RWPE2 (cell line): ENCODE measurements around the gene PPP1R14C.
A peak's percentile ranks its signal among the peaks of the same experiment; 100 is the strongest.

Source experiments
- ATAC-seq: fragments of 200-7000 bp; cut with Tn5 transposase; 3 replicates; pipeline ENCODE4 v1.9.1; 2021; ENCODE audit warnings: low read depth
- DNase-seq: peaks from one replicate; pipeline ENCODE4 v3.0.0-alpha.2; 2020; ENCODE audit warnings: low spot score
- H3K27ac ChIP-seq: fragments of 450-650 bp; 2 replicates; pipeline ENCODE4 v1.5.1; 2017; ENCODE audit warnings: mild to moderate bottlenecking; ENCODE audit not compliant: poor library complexity, severe bottlenecking
- H3K27me3 ChIP-seq: fragments of 250-450 bp; sonication (Bioruptor Pico); 2 replicates; pipeline ENCODE4 v1.5.1; 2021; ENCODE audit warnings: mild to moderate bottlenecking, moderate library complexity; ENCODE audit not compliant: insufficient read depth, poor library complexity, severe bottlenecking
- H3K36me3 ChIP-seq: fragments of 250-450 bp; sonication (Bioruptor Pico); 2 replicates; pipeline ENCODE4 v1.5.1; 2020; ENCODE audit warnings: low read depth, mild to moderate bottlenecking, moderate library complexity
- H3K4me1 ChIP-seq: fragments of 250-450 bp; sonication (Bioruptor Pico); 2 replicates; pipeline ENCODE4 v1.5.1; 2021; ENCODE audit warnings: mild to moderate bottlenecking, moderate library complexity; ENCODE audit not compliant: insufficient read depth, poor library complexity, severe bottlenecking
- H3K4me3 ChIP-seq: fragments of 250-450 bp; sonication (Bioruptor Pico); 2 replicates; pipeline ENCODE4 v1.5.1; 2021; ENCODE audit warnings: mild to moderate bottlenecking, moderate library complexity; ENCODE audit not compliant: severe bottlenecking
- H3K9me3 ChIP-seq: fragments of 250-450 bp; sonication (Bioruptor Pico); 2 replicates; pipeline ENCODE4 v1.5.1; 2021; ENCODE audit warnings: mild to moderate bottlenecking, moderate library complexity; ENCODE audit not compliant: severe bottlenecking
- TF ChIP-seq, protein P1 (sequence below): fragments of 450-650 bp; IDR thresholded peaks from one replicate; pipeline ENCODE4 v1.5.1; 2017; ENCODE audit warnings: mild to moderate bottlenecking, moderate library complexity; ENCODE audit not compliant: poor library complexity, severe bottlenecking

The PPP1R14C gene

DNA sequence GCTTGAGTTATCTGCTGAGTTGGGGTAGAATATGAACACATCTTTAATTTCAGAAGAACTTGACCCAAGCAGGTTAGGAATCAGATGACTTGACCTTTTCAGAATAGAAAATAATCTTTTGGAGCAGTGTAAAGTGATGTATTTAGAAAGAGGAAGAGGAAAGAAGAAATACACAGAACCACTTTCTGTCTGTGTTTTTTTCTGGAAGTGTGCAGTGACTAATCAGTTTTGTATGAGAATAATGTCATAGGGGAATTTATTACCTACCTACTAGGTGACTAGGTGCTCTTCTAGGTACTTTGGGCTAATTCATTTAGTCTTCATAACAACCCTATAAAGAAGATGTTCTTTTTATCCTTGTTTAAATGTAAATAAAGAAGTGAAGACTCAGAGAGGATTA, 3.0 kb downstream of the PPP1R14C start:
- Histone ChIP-seq H3K27me3 (no peaks in the 10 kb centered on the region), H3K9me3 (no peaks in the 10 kb centered on the region), H3K36me3 (0 out of 2 replicates have a peak, but pooled peaks cover 3% of the 10 kb centered on the region), H3K4me3 (peak overlapping the region; percentile 91), H3K4me1 (peaks cover 35% of the 10 kb centered on the region), H3K27ac (peak overlapping the region; percentile 88)
- DNase-seq (no peak), ATAC-seq (peak; percentile 35; the same call in 2 of the 3 replicates)
- TF ChIP-seq, protein P1, sequence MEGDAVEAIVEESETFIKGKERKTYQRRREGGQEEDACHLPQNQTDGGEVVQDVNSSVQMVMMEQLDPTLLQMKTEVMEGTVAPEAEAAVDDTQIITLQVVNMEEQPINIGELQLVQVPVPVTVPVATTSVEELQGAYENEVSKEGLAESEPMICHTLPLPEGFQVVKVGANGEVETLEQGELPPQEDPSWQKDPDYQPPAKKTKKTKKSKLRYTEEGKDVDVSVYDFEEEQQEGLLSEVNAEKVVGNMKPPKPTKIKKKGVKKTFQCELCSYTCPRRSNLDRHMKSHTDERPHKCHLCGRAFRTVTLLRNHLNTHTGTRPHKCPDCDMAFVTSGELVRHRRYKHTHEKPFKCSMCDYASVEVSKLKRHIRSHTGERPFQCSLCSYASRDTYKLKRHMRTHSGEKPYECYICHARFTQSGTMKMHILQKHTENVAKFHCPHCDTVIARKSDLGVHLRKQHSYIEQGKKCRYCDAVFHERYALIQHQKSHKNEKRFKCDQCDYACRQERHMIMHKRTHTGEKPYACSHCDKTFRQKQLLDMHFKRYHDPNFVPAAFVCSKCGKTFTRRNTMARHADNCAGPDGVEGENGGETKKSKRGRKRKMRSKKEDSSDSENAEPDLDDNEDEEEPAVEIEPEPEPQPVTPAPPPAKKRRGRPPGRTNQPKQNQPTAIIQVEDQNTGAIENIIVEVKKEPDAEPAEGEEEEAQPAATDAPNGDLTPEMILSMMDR = no peak

DNA sequence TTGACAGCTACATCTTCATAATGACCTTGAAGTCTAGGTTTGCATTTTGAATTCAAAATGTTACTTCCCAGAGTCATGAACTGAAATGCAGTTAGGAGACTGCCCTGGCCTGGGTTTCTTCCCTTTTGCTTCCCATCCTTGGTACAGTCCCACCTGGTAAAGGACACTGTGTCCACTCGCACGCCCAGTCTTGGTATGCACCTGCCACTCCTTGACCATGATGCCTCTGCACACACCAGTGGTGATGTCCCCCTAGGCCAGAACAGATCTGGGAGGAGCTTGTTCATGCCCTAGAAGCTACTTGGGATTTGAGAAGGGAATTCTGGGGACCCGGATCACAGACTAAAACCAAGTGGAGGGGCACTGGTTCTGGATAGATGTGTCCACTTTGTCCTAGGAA, 3.6 kb downstream of the PPP1R14C start:
- TF ChIP-seq, protein P1 = no peak
- H3K36me3 ChIP-seq = 0 out of 2 replicates have a peak, but pooled peaks cover 3% of the 10 kb centered on the region
- H3K27me3 ChIP-seq = no peaks in the 10 kb centered on the region
- peak overlapping the region; percentile 88 for H3K27ac ChIP-seq
- H3K4me3 ChIP-seq = no peak overlapping the region
- DNase-seq = no peak
- H3K9me3 ChIP-seq = no peaks in the 10 kb centered on the region
- ATAC-seq = no peak
- peaks cover 35% of the 10 kb centered on the region for H3K4me1 ChIP-seq

DNA sequence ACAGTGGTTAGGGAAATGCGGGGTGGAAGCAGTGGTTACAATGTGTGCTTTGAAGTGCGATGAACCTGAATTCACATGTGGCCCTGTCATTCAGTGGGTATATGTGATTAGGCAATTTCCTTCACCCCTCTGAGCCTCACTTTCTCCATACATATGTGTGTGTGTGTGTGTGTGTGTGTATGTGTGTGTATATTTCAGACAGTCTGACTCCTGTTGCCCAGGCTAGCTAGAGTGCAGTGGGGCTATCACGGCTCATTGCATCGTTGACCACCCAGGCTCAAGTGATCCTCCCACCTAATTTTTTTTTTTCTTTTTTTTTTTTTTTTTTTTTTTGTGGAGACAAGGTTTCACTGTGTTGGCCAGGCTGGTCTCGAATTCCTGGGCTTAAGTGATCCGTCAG, 6.3 kb downstream of the PPP1R14C start:
- 0 out of 2 replicates have a peak, but pooled peaks cover 3% of the 10 kb centered on the region for H3K36me3 ChIP-seq
- peaks cover 53% of the 10 kb centered on the region for H3K4me1 ChIP-seq
- ATAC-seq = no peak
- H3K9me3 ChIP-seq = no peaks in the 10 kb centered on the region
- H3K27me3 ChIP-seq = no peaks in the 10 kb centered on the region
- no peak overlapping the region for H3K27ac ChIP-seq
- no peak for DNase-seq
- no peak overlapping the region for H3K4me3 ChIP-seq
- TF ChIP-seq, protein P1 = no peak

DNA sequence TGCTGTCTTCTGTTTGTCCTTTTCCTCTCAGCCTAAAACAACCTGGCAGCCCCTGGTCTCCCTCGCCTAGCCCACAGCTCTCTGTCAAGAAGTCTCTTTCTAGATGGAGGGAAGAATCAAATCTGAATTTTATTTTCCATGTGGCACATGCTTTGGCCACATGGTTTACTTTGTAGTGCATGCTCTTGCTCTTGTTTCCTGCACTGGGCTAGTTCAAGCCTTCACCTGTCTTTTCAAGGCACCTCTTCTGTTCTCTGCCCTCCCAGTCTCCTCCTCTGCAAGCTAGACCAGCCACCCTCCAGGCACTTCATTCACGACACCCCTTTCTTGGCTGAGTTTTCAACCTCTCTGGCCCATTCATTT, 7.6 kb downstream of the PPP1R14C start:
- Histone ChIP-seq H3K4me1 (peaks cover 57% of the 10 kb centered on the region), H3K9me3 (no peaks in the 10 kb centered on the region), H3K4me3 (no peak overlapping the region), H3K27ac (no peak overlapping the region), H3K36me3 (no peaks in the 10 kb centered on the region), H3K27me3 (no peaks in the 10 kb centered on the region)
- no peak for DNase-seq
- ATAC-seq = no peak
- TF ChIP-seq, protein P1 = no peak

DNA sequence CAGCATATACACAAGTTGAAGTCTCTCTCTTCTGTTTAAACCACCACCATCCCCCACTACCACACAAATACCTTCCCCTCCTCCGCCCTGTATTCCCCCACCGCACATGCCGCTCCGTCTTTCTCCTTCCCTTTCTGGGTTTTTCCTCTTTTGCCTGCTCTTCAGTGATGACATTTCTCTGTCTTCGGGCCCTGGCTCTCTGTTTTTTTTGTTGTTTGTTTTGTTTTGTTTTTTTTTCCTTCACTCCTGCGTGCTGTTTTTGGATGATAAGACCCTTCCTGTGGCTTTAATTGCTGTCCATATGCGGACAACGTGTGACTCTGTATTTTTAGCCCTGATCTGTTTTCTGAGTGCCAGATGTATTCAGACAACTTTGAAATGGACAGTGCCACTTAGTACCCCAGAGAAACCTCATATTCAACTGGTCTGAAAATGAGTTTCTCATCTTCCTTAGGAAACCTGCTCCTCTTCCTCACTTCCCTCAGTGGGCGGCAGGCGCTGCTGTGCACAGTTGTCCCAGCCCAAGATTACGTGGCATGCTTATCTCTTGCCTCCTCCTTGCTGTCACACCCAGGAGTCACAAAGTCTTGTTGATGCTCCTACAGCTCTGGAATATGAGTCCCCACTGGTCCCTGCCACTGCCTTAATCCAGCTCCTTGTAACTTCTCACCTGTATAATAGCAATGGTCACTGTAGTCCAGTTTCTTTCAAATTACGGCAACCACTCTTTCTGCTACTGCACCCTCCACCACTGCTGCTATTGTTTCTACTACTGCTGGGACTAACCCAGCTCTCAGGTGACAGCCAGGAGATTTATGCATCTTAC, 8.2 kb downstream of the PPP1R14C start:
- DNase-seq (no peak), ATAC-seq (no peak)
- no peaks in the 10 kb centered on the region for H3K36me3 ChIP-seq
- H3K4me3 ChIP-seq = no peak overlapping the region
- H3K27ac ChIP-seq = peak overlapping the region; percentile 94
- H3K4me1 ChIP-seq = peaks cover 54% of the 10 kb centered on the region
- no peaks in the 10 kb centered on the region for H3K27me3 ChIP-seq
- TF ChIP-seq, protein P1 = no peak
- no peaks in the 10 kb centered on the region for H3K9me3 ChIP-seq
